Measurements from ENCODE around the gene FSTL1.

The FSTL1 gene

GRCh38 chr3:120438216-120438615 lies 12.6 kb downstream of the FSTL1 start:
- CTCF ChIA-PET: interaction anchor here (1.4 kb wide), 2 partner anchors 18 to 36 kb away, joined by 3 to 4 read pairs; no protein-coding TSS in a partner anchor
- TF ChIP-seq CTCF (IDR thresholded peaks at IDR 0.05; ENCODE audit: control extremely low read depth, extremely low read depth, low read depth, missing control alignments): no peak
- POLR2A ChIA-PET: no interaction called here
- DNase-seq (ENCODE audit: extremely low spot score): no peak

- no peak for TF ChIP-seq CTCF (IDR thresholded peaks at IDR 0.05; ENCODE audit: control extremely low read depth, extremely low read depth, low read depth, missing control alignments)
- DNase-seq (ENCODE audit: extremely low spot score): no peak
- CTCF ChIA-PET: interaction anchor here (1.1 to 2.3 kb wide), 4 partner anchors 8 to 37 kb away, joined by 3 to 7 read pairs (median 4); no protein-coding TSS in a partner anchor
- POLR2A ChIA-PET: no interaction called here
Measured at GRCh38 chr3:120437559-120437958, 13.2 kb downstream of the FSTL1 start.

GRCh38 chr3:120436523-120437050 lies 14.2 kb downstream of the FSTL1 start:
- CTCF ChIA-PET: interaction anchor here (1.1 to 2.3 kb wide), 4 partner anchors 9 to 38 kb away, joined by 3 to 7 read pairs (median 4); no protein-coding TSS in a partner anchor
- POLR2A ChIA-PET: no interaction called here
- no peak for DNase-seq (ENCODE audit: extremely low spot score)
- no peak for TF ChIP-seq CTCF (IDR thresholded peaks at IDR 0.05; ENCODE audit: control extremely low read depth, extremely low read depth, low read depth, missing control alignments)

GRCh38 chr3:120435621-120436020 lies 15.2 kb downstream of the FSTL1 start:
- no peak for DNase-seq (ENCODE audit: extremely low spot score)
- ChIA-PET POLR2A (no interaction called here), CTCF (interaction anchor here (2.3 kb wide), 1 partner anchor 18 kb away, joined by 7 read pairs; no protein-coding TSS in a partner anchor)
- no peak for TF ChIP-seq CTCF (IDR thresholded peaks at IDR 0.05; ENCODE audit: control extremely low read depth, extremely low read depth, low read depth, missing control alignments)

GRCh38 chr3:120433662-120434331 lies 17.0 kb downstream of the FSTL1 start:
- TF ChIP-seq CTCF (IDR thresholded peaks at IDR 0.05; ENCODE audit: control extremely low read depth, extremely low read depth, low read depth, missing control alignments): no peak
- ChIA-PET CTCF (interaction anchor here (1.3 to 5.0 kb wide), 3 partner anchors 10 to 16 kb away, joined by 4 to 27 read pairs (median 6); no protein-coding TSS in a partner anchor), POLR2A (no interaction called here)
- DNase-seq (ENCODE audit: extremely low spot score): no peak

- CTCF ChIA-PET: interaction anchor here (0.8 to 5.0 kb wide), 7 partner anchors 8 to 128 kb away, joined by 3 to 27 read pairs (median 4); no protein-coding TSS in a partner anchor
- POLR2A ChIA-PET: no interaction called here
- no peak for TF ChIP-seq CTCF (IDR thresholded peaks at IDR 0.05; ENCODE audit: control extremely low read depth, extremely low read depth, low read depth, missing control alignments)
- DNase-seq (ENCODE audit: extremely low spot score): no peak
Measured at GRCh38 chr3:120432150-120432860, 18.5 kb downstream of the FSTL1 start.
